NCI-H1417 treated with DMSO at 0.1 percent for 48 hours (cell line): ENCODE measurements around the gene NPTX1.
"Not testable (repeated sequence)": the region's sequence is repeated elsewhere in the genome, so short reads cannot be mapped to it uniquely, and the experiment has no call there.

Experiments
- DNase-seq: peaks from one replicate; lab custom pipeline; 2025; lab: John Stamatoyannopoulos, UW

NPTX1 gene

GRCh38 chr17:80475910-80476876 is at the start of gene NPTX1:
Gene NPTX1 (minus strand): TSS chr17:80476607. CDS start chr17:80476446, 161 bp downstream.
- no peak for DNase-seq

GRCh38 chr17:80523956-80524712 is 47.7 kb upstream of the NPTX1 start:
- no peak for DNase-seq

GRCh38 chr17:80523054-80523744 is 46.8 kb upstream of the NPTX1 start:
- DNase-seq: no peak

GRCh38 chr17:80520810-80521455 is 44.5 kb upstream of the NPTX1 start:
- no peak for DNase-seq

GRCh38 chr17:80519091-80519781 is 42.8 kb upstream of the NPTX1 start:
- DNase-seq: no peak

- no peak for DNase-seq
Observed at GRCh38 chr17:80518392-80518791, 42.0 kb upstream of the NPTX1 start.

- no peak for DNase-seq
Observed at GRCh38 chr17:80517641-80518040, 41.2 kb upstream of the NPTX1 start.

GRCh38 chr17:80516171-80516932 is 39.9 kb upstream of the NPTX1 start:
- DNase-seq: no peak

- DNase-seq: no peak
Observed at GRCh38 chr17:80513892-80514291, 37.5 kb upstream of the NPTX1 start.

- no peak for DNase-seq
Observed at GRCh38 chr17:80513201-80513600, 36.8 kb upstream of the NPTX1 start.

GRCh38 chr17:80512233-80512632 is 35.8 kb upstream of the NPTX1 start:
- no peak for DNase-seq

GRCh38 chr17:80511222-80512180 is 35.1 kb upstream of the NPTX1 start:
- no peak for DNase-seq

- no peak for DNase-seq
Observed at GRCh38 chr17:80510772-80511171, 34.4 kb upstream of the NPTX1 start.

- DNase-seq: no peak
Observed at GRCh38 chr17:80510132-80510531, 33.7 kb upstream of the NPTX1 start.

GRCh38 chr17:80509311-80509710 is 32.9 kb upstream of the NPTX1 start:
- DNase-seq: no peak

- no peak for DNase-seq
Observed at GRCh38 chr17:80507965-80508364, 31.6 kb upstream of the NPTX1 start.

- DNase-seq: not testable (repeated sequence)
Observed at GRCh38 chr17:80507177-80507576, 30.8 kb upstream of the NPTX1 start.

- no peak for DNase-seq
Observed at GRCh38 chr17:80504686-80505413, 28.4 kb upstream of the NPTX1 start.

GRCh38 chr17:80503921-80504320 is 27.5 kb upstream of the NPTX1 start:
- DNase-seq: no peak
